Trophoblast cell (in vitro differentiated cells and primary cell): ENCODE results near the gene GLIS1.

Experiments used
- DNase-seq, 2 donors: peaks; one replicate each; pipeline ENCODE4 v3.0.0-alpha.2; 2016
- H2AFZ ChIP-seq: 2 replicates; pipeline ENCODE4 v1.6.1; 2013; ENCODE audit warnings: low read length, moderate library complexity, mild to moderate bottlenecking; ENCODE audit not compliant: insufficient read depth, poor library complexity
- H2AK5ac ChIP-seq: 2 replicates; pipeline ENCODE4 v1.6.1; 2013; ENCODE audit warnings: mild to moderate bottlenecking, low read length
- H2BK120ac ChIP-seq: 2 replicates; pipeline ENCODE4 v1.6.1; 2013; ENCODE audit warnings: low read length, mild to moderate bottlenecking, moderate library complexity; ENCODE audit not compliant: insufficient read depth, poor library complexity
- H2BK12ac ChIP-seq: 2 replicates; pipeline ENCODE4 v1.6.1; 2013; ENCODE audit warnings: mild to moderate bottlenecking, low read length, moderate library complexity
- H2BK5ac ChIP-seq: 2 replicates; pipeline ENCODE4 v1.6.1; 2013; ENCODE audit warnings: low read length, low read depth, moderate library complexity, mild to moderate bottlenecking; ENCODE audit not compliant: poor library complexity
- H3K14ac ChIP-seq: 2 replicates; pipeline ENCODE4 v1.6.1; 2013; ENCODE audit warnings: mild to moderate bottlenecking, low read length
- H3K18ac ChIP-seq: 2 replicates; pipeline ENCODE4 v1.6.1; 2013; ENCODE audit warnings: mild to moderate bottlenecking, low read length
- H3K23ac ChIP-seq: 2 replicates; pipeline ENCODE4 v1.6.1; 2013; ENCODE audit warnings: low read length
- H3K27ac ChIP-seq: 2 replicates; pipeline ENCODE4 v1.5.1; 2013; ENCODE audit warnings: low read depth, mild to moderate bottlenecking, inconsistent platforms, low read length, moderate library complexity
- H3K27me3 ChIP-seq: 2 replicates; pipeline ENCODE4 v1.6.1; 2013; ENCODE audit warnings: inconsistent platforms, mild to moderate bottlenecking, low read length, moderate library complexity; ENCODE audit not compliant: insufficient read depth
- H3K36me3 ChIP-seq, 2 experiments: 1 replicate in 1 of 2; 2 replicates in 1 of 2; pipeline ENCODE4 v1.6.1; 2013; ENCODE audit warnings: low read length in 2 of 2, mild to moderate bottlenecking in 2 of 2, moderate library complexity in 1 of 2; ENCODE audit not compliant: insufficient read depth in 2 of 2, control insufficient read depth in 1 of 2
- H3K4ac ChIP-seq: 2 replicates; pipeline ENCODE4 v1.6.1; 2013; ENCODE audit warnings: low read depth, mild to moderate bottlenecking, low read length, moderate library complexity
- H3K4me1 ChIP-seq, 2 experiments: 1 replicate in 1 of 2; 2 replicates in 1 of 2; pipeline ENCODE4 v1.6.1; 2013; ENCODE audit warnings: low read length in 2 of 2, mild to moderate bottlenecking in 2 of 2, moderate library complexity in 1 of 2; ENCODE audit not compliant: insufficient read depth in 2 of 2, control insufficient read depth in 1 of 2
- H3K4me2 ChIP-seq: 2 replicates; pipeline ENCODE4 v1.6.1; 2013; ENCODE audit warnings: inconsistent platforms, mild to moderate bottlenecking, low read length, moderate library complexity
- H3K4me3 ChIP-seq: 2 replicates; pipeline ENCODE4 v1.5.1; 2013; ENCODE audit warnings: mild to moderate bottlenecking, low read depth, low read length, inconsistent platforms
- H3K79me1 ChIP-seq: one replicate; pipeline ENCODE4 v1.6.1; 2013; ENCODE audit warnings: low read length
- H3K79me2 ChIP-seq: 2 replicates; pipeline ENCODE4 v1.6.1; 2013; ENCODE audit warnings: low read length, mild to moderate bottlenecking; ENCODE audit not compliant: control insufficient read depth, insufficient read depth, poor library complexity
- H3K9ac ChIP-seq: 2 replicates; pipeline ENCODE4 v1.6.1; 2013; ENCODE audit warnings: mild to moderate bottlenecking, low read length
- H3K9me3 ChIP-seq: 2 replicates; pipeline ENCODE4 v1.6.1; 2013; ENCODE audit warnings: low read depth, mild to moderate bottlenecking, control low read depth, inconsistent platforms, low read length; ENCODE audit not compliant: insufficient read depth
- H4K12ac ChIP-seq: 2 replicates; pipeline ENCODE4 v1.6.1; 2013; ENCODE audit warnings: low read depth, mild to moderate bottlenecking, low read length, moderate library complexity
- H4K8ac ChIP-seq: 2 replicates; pipeline ENCODE4 v1.6.1; 2013; ENCODE audit warnings: low read depth, mild to moderate bottlenecking, low read length, moderate library complexity
- H4K91ac ChIP-seq: one replicate; pipeline ENCODE4 v1.6.1; 2013; ENCODE audit warnings: low read depth, mild to moderate bottlenecking, low read length, moderate library complexity
- WGBS: extraction: QIAGEN DNeasy Blood & Tissue Kit; methylation state at CpG from one replicate; pipeline ENCODE4 v1.1.7; 2013; ENCODE audit warnings: missing lambda C conversion rate; ENCODE audit not compliant: insufficient read length, insufficient coverage; ENCODE audit errors: extremely low coverage; 5-methylcytosine and 5-hydroxymethylcytosine counted together

GLIS1 gene

DNA sequence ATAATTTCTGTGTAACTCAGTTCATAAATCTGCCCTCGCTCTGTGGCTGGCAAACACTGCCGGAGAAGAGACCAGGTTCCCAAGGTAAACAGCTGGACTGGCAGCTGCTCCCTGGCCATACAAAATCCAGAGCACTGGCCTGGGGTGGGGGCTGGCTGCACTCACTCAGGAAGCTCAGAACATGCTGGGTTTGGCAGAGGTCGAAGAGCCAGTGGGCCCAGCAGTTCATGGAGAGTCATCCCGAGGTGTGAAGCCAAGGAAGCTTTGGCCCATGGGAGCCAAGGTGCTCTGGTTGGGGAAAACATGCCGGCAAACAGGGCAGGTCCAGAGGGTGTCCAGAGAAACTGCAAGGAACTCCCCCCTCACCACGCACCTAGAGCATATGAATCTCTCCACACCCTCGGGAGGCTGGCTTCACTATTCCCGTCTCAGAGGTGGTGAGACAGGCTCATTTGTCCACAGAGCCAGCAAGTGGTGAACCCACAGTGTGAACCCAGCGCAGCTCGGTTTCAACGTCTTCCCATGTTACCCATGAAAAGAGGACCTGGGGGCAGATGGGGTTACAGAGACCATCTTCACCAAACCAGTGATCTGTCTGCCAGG lies 177.4 kb downstream of the GLIS1 start:
- no peak overlapping the region for H4K12ac ChIP-seq
- peaks cover 4% of the 10 kb centered on the region for H3K9me3 ChIP-seq
- no peak for DNase-seq
- H3K27me3 ChIP-seq, result no peaks in the 10 kb centered on the region
- no peak overlapping the region for H2AFZ ChIP-seq
- no peaks in the 10 kb centered on the region for H3K79me1 ChIP-seq
- no peaks in the 10 kb centered on the region for H3K4me1 ChIP-seq
- no CpG with 5 or more reads among the region's 11 CpGs for WGBS
- H3K4me3 ChIP-seq, result no peak overlapping the region
- H2BK12ac ChIP-seq, result no peak overlapping the region
- H4K8ac ChIP-seq, result no peak overlapping the region
- H3K4ac ChIP-seq, result no peak overlapping the region
- H3K18ac ChIP-seq, result no peak overlapping the region
- no peaks in the 10 kb centered on the region for H3K79me2 ChIP-seq
- no peak overlapping the region for H2AK5ac ChIP-seq
- no peak overlapping the region for H3K9ac ChIP-seq
- H2BK120ac ChIP-seq, result no peak overlapping the region
- H3K27ac ChIP-seq, result no peak overlapping the region
- no peak overlapping the region for H3K4me2 ChIP-seq
- H3K14ac ChIP-seq, result no peak overlapping the region
- no peak overlapping the region for H4K91ac ChIP-seq
- no peaks in the 10 kb centered on the region for H3K36me3 ChIP-seq
- H2BK5ac ChIP-seq, result no peak overlapping the region
- H3K23ac ChIP-seq, result no peak overlapping the region

DNA sequence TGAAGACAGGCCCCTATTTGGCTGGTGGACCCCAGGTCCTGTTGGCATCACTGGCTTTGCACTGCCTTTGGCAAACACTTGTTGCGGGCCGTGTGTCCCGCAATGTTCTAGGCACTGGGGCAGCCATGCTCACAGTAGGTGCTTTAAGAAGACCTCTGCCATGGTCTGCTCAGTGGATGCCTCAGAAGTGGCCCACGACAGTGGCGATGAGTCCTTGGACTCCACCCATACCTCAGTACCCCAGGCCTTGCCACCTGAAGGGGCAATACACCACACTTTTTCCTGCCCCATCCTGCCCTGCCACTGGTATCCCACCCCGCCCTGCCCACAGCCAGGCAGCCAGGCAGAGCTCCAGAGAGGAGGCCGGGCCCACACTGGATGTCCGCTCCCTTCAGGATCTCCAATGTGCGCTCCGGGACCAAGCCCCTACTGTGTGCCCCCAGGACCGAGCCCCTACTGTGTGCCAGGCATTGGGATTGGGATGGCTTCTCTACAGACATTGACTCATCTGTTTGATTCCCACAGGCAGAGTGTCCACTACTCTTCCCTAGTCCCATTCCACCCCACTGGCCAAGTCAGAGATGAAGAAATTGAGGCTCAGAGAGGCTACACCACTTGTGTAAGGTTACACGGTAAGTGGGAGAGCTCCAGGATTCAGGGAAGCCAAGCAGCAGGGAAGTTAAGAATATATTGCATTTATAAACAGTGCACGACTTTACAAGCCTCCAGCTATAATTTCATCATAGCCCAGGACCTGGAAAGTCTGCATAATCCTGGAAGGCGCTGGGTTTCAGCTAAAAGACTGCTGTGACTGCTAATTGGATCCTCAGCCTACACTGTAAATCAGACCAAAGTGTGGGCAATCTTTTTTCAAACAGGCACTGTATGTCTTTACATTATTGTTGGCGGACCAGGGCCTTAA lies 178.1 kb downstream of the GLIS1 start:
- H4K12ac ChIP-seq, result no peak overlapping the region
- no peak overlapping the region for H4K91ac ChIP-seq
- no peak overlapping the region for H3K9ac ChIP-seq
- no peaks in the 10 kb centered on the region for H3K79me2 ChIP-seq
- no peaks in the 10 kb centered on the region for H3K36me3 ChIP-seq
- H4K8ac ChIP-seq, result no peak overlapping the region
- no peak overlapping the region for H3K4me3 ChIP-seq
- H3K27me3 ChIP-seq, result no peaks in the 10 kb centered on the region
- H3K18ac ChIP-seq, result no peak overlapping the region
- no peak overlapping the region for H2BK12ac ChIP-seq
- H3K9me3 ChIP-seq, result peaks cover 11% of the 10 kb centered on the region
- no peak overlapping the region for H2BK5ac ChIP-seq
- H3K27ac ChIP-seq, result no peak overlapping the region
- H3K4me1 ChIP-seq, result no peaks in the 10 kb centered on the region
- no peaks in the 10 kb centered on the region for H3K79me1 ChIP-seq
- H3K23ac ChIP-seq, result no peak overlapping the region
- no peak overlapping the region for H3K14ac ChIP-seq
- H3K4me2 ChIP-seq, result no peak overlapping the region
- WGBS, result no CpG with 5 or more reads among the region's 15 CpGs
- H2BK120ac ChIP-seq, result no peak overlapping the region
- H3K4ac ChIP-seq, result no peak overlapping the region
- DNase-seq, result no peak
- no peak overlapping the region for H2AFZ ChIP-seq
- H2AK5ac ChIP-seq, result no peak overlapping the region

DNA sequence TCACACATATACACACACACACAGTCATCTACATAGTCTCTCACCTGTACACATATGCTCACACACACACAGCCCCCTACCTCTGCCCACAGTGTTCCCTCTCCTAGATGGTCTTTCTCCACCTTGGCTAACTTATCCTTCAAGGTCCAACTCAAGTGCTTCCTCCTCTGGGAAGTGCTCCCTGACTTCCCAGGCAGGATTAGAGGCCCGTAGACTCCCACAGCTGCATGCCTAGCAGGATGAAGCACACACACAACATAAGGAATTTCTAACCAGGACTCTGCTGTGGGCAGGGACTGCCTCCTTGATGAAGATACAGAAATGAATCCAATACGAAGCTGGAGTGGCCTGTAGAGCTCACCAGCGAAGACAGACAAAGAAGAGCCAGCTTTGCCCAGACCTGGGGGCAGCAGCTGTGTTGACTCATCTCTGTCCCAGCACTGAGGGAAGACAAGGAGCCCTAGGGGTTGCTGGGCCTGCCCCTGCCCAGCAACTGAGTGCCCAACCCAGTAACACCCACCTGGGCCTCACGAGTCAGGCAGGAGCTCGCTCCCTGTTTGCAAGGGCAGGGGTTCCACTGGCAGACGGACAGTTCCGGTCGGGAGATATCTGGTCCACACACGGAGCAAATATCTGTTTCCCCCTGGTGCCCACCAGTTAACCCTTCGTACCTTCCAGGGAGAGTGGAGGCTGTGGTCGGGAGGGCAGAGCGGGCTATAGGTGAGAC lies 178.9 kb downstream of the GLIS1 start:
- WGBS, result no CpG with 5 or more reads among the region's 12 CpGs

DNA sequence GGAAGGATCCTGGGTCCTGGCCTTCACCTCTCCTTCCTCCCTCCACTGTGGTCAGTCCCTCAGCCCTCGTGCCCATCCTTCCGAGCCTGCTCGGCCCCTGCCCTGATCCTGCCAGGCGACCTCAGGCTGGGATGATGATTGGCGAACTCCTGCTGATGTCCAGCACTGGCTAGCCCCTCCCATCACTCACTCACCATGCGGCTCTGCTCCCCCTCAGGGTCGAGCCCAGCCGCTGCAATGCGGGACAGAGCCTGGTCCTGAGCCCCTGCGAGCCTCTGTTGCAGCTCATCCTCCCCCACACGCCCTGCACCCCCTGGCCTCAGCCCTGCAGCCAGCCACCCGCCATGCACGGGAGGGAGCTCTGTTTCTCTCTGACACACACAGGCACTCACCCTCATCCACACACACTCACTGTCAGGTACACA lies 179.6 kb downstream of the GLIS1 start:
- peaks cover 14% of the 10 kb centered on the region for H3K9me3 ChIP-seq
- H3K4ac ChIP-seq, result no peak overlapping the region
- H3K9ac ChIP-seq, result no peak overlapping the region
- no peak overlapping the region for H3K27ac ChIP-seq
- H3K36me3 ChIP-seq, result no peaks in the 10 kb centered on the region
- no peak overlapping the region for H2BK12ac ChIP-seq
- no peak overlapping the region for H4K8ac ChIP-seq
- no peak overlapping the region for H3K23ac ChIP-seq
- no peak overlapping the region for H2BK5ac ChIP-seq
- no peak overlapping the region for H2BK120ac ChIP-seq
- no peak overlapping the region for H3K18ac ChIP-seq
- H2AK5ac ChIP-seq, result no peak overlapping the region
- WGBS, result no CpG with 5 or more reads among the region's 13 CpGs
- no peak for DNase-seq
- H2AFZ ChIP-seq, result no peak overlapping the region
- no peak overlapping the region for H3K4me2 ChIP-seq
- no peak overlapping the region for H4K91ac ChIP-seq
- no peaks in the 10 kb centered on the region for H3K27me3 ChIP-seq
- no peaks in the 10 kb centered on the region for H3K79me2 ChIP-seq
- H4K12ac ChIP-seq, result no peak overlapping the region
- no peaks in the 10 kb centered on the region for H3K4me1 ChIP-seq
- H3K4me3 ChIP-seq, result peak overlapping the region; percentile 1
- no peak overlapping the region for H3K14ac ChIP-seq
- H3K79me1 ChIP-seq, result no peaks in the 10 kb centered on the region

More for the DNA sequence above, 178.9 kb downstream of the GLIS1 start:
- Histone ChIP-seq H3K9ac (no peak overlapping the region), H3K4me1 (no peaks in the 10 kb centered on the region), H3K79me1 (no peaks in the 10 kb centered on the region), H3K4me3 (no peak overlapping the region), H3K79me2 (no peaks in the 10 kb centered on the region), H3K27ac (no peak overlapping the region), H3K14ac (no peak overlapping the region), H2AFZ (no peak overlapping the region), H3K4me2 (no peak overlapping the region), H3K36me3 (no peaks in the 10 kb centered on the region), H3K9me3 (peaks cover 13% of the 10 kb centered on the region), H4K8ac (no peak overlapping the region), H4K12ac (no peak overlapping the region), H2BK5ac (no peak overlapping the region), H4K91ac (no peak overlapping the region), H2BK120ac (no peak overlapping the region), H3K18ac (no peak overlapping the region), H2BK12ac (no peak overlapping the region), H3K27me3 (no peaks in the 10 kb centered on the region), H2AK5ac (no peak overlapping the region), H3K23ac (no peak overlapping the region), H3K4ac (no peak overlapping the region)
- DNase-seq, result no peak
